ENCODE measurements around the gene KANSL1L.

KANSL1L gene

GRCh38 chr2:210002158-210003157, 168.8 kb downstream of the KANSL1L start, which contains the start of gene RPE:
Gene RPE, plus strand, starts transcription at chr2:210002638. Its CDS starts 24 bp downstream, at chr2:210002662.
- in situ Hi-C loops (cut with HindIII; ENCODE audit: low sequenced_read_pairs): no loop called here

DNA sequence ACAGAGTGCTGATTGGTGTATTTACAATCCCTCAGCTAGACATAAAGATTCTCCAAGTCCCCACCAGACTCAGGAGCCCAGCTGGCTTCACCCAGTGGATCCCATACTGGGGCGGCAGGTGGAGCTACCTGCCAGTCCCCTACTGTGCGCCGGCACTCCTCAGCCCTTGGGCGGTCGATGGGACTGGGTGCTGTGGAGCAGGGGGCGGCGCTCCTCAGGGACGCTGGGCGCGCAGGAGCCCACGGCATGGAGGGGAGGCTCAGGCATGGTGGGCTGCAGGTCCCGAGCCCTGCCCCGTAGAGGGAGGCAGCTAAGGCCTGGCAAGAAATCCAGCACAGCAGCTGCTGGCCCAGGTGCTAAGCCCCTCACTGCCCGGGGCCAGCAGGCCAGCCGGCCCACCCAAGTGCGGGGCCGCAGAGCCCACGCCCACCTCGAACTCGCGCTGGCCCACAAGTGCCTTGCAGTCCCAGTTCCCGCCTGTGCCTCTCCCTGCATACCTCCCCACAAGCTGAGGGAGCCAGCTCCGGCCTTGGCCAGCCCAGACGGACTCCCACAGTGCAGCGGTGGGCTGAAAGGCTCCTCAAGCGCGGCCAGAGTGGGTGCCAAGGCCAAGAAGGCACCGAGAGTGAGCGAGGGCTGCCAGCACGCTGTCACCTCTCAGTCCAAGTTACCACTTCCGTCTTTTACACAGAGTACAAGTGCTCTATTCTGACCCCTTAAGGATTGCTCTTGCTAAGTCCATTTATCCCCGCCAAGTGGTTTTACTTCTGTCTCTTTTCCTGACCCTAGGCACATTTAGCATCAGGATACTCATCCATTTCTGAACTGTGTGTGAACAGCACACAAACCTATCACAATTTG, 170.5 kb downstream of the KANSL1L start:
- in situ Hi-C loops (cut with HindIII; ENCODE audit: low sequenced_read_pairs): no loop called here

- in situ Hi-C loops (cut with HindIII; ENCODE audit: low sequenced_read_pairs): no loop called here
Measured at GRCh38 chr2:209998596-209998995, 172.6 kb downstream of the KANSL1L start.

DNA sequence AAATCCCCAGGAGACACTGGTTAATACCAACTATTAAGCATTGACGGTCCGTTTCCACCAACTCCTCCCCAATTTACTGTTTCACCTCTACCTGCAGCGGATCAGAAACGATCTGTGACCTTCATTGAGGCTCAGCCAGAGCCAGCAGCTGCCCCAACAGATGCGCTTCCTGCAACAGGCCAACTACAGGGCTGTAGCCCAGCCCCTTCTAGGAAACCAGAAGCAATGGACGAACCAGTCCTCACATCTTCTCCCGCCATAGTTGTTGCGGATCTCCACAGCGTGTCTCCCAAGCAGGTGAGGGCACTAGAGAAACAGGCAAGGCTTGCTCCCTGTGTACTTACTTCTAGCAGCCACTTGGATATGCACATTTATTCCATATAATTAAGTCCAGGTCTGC, 177.2 kb downstream of the KANSL1L start:
- in situ Hi-C loops (cut with HindIII; ENCODE audit: low sequenced_read_pairs): no loop called here

DNA sequence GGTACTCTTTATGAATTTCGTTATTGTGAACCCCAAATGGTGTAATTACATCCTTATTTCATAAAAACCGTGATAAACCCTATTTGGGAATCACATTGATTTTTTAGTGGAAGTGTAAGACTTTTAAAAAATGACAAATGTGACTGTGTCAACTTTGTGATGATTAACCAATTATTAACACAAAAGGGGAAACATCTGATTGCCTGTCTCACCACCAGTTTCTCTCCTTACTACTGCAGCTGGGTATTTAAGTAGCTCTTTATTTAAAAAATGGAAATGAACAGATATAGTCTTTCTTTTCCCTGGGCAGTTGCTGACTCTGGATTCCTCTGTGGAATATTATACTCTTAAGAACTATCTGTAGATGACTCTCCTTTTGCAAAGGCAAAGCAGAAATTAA, 180.4 kb downstream of the KANSL1L start:
- in situ Hi-C loops (cut with HindIII; ENCODE audit: low sequenced_read_pairs): no loop called here

- in situ Hi-C loops (cut with HindIII; ENCODE audit: low sequenced_read_pairs): no loop called here
Measured at GRCh38 chr2:209988010-209988409, 183.2 kb downstream of the KANSL1L start.

- in situ Hi-C loops (cut with HindIII; ENCODE audit: low sequenced_read_pairs): no loop called here
Measured at GRCh38 chr2:209986415-209986814, 184.8 kb downstream of the KANSL1L start.

DNA sequence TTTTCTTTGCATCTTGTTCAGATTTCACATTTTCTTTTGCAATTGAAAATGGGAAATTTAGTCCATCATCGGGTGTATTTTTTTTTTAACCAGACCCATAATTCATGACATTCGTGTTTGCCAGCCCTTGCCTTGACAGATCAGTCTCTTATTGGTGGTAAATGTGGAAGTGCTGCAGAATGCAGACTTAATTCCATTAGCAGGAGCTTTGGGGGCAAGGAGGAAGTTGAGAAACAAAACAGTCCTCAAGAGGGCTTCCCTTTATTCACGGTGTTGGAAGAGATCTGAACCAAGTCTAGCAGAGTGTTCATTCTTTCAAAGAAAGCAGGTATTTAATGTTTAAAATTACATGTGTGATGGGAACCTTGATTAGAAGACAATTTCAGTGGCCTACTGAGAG, 185.3 kb downstream of the KANSL1L start:
- in situ Hi-C loops (cut with HindIII; ENCODE audit: low sequenced_read_pairs): no loop called here

- in situ Hi-C loops (cut with HindIII; ENCODE audit: low sequenced_read_pairs): no loop called here
Measured at GRCh38 chr2:209984291-209984690, 186.9 kb downstream of the KANSL1L start.

DNA sequence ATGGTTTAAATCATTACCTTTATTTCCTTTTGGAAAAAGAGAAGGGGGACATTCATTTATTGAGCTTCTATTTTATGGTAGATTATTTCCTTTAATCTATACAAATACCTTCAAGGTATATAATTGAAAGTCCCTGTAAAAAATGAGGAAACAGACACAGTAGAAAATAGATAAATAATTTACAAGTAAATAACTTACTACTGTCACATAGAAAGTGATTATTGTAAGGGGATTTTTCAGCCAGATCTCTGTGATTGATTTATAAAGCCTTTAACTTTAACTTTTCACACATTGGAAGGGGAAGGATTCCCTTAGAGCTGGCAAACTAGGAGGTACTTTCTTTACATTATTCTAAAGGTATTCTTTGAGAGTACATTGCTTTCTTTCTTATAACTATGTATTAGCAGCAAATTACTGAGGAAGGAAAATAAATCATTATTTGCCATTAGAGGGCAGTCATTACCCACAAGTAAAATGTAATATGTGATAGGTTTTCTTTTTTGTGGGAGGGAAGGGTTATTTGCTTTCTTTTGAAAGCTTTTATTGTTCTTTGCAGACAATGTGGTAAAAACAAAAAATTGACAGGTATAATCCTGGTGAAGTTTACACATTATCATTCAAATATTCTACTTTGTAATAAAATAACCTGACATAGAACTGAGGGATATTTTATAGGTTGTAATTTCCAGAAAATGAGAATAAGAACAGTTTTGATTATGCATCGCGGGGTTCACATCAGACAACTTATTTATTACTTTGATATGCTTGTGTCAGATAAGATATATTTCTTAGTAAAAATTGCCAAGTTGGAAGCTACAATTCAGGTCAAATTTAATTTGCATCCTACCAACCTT, 193.6 kb downstream of the KANSL1L start:
- in situ Hi-C loops (cut with HindIII; ENCODE audit: low sequenced_read_pairs): no loop called here

DNA sequence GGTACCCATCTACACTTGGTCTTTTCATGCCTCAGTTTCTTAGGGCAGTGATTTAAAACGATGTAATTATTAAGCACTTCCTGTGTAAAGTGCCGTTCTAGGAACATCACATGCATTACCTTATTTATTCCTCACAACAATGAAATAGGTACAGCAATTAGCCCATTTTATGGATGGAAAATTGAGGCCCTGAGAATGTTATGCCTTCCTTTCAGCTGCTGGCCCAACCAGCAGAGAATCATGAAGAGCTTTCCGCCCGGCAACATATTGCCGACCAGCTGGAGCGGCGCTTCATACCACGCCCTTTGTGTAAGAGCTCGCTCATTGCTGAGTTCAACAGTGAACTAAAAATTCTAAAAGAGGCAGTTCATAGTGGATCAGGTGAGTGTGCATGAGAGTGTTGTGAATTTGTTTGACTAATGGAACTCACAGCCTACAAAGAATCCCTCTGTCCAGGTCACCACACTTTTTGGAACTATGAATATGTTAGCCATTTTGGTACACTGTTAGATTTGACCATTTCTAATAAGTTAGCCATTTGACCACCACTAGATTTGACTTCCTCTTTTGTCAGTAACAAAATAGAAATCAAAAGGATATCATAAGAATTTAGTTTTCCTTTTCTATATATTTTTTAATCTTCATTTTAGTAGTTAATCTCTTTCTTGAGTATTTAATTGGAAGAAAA, 194.4 kb downstream of the KANSL1L start:
- in situ Hi-C loops (cut with HindIII; ENCODE audit: low sequenced_read_pairs): no loop called here

- in situ Hi-C loops (cut with HindIII; ENCODE audit: low sequenced_read_pairs): no loop called here
Measured at GRCh38 chr2:209974576-209974975, 196.6 kb downstream of the KANSL1L start.

DNA sequence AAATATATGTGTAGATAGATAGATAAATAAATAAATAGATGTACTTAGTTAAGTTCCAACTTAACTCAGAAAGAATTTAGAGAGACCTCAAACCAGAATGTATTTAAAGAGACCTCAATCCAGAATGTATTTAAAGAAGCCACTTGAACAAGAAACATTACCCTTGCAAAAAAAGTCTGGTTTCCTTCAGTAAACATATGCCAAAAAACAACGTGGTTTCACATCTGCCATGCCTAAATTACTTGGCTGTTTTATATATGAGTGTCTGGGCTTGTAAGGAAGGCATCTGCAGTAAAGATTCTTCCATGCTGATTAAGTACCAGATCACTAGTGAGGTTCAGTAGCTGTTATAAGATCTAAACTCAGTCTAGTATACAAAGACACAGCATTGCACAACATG, 197.9 kb downstream of the KANSL1L start:
- in situ Hi-C loops (cut with HindIII; ENCODE audit: low sequenced_read_pairs): no loop called here

Measured in endothelial cell of hepatic sinusoid (primary cell).